Neural progenitor cell (in vitro differentiated cells): ENCODE data around the gene SULT1A1. TPM values are rescaled to one million over a fixed set of nuclear protein-coding genes. Genes with fewer than 3 reads are reported as not detected.

Source experiments
- DNase-seq: peaks from one replicate; pipeline ENCODE4 v3.0.0-alpha.2; 2016; ENCODE audit warnings: low spot score
- H2AFZ ChIP-seq: fragments of 200-600 bp; sonication (generic); replicated peaks from 2 replicates; pipeline ENCODE4 v1.6.1; 2016; ENCODE audit warnings: antibody characterized with exemption
- H3F3A ChIP-seq: fragments of 200-600 bp; sonication (generic); 2 replicates; pipeline ENCODE4 v1.6.1; 2016; ENCODE audit warnings: antibody characterized with exemption, low read depth
- H3K27ac ChIP-seq: fragments of 200-600 bp; sonication (generic); 2 replicates; pipeline ENCODE4 v1.5.1; 2016; ENCODE audit warnings: mild to moderate bottlenecking
- H3K27me3 ChIP-seq: fragments of 200-600 bp; sonication (generic); 2 replicates; pipeline ENCODE4 v1.6.1; 2016; ENCODE audit warnings: mild to moderate bottlenecking, moderate library complexity
- H3K36me3 ChIP-seq: fragments of 200-600 bp; sonication (generic); 2 replicates; pipeline ENCODE4 v1.5.1; 2016
- H3K4me1 ChIP-seq: fragments of 200-600 bp; sonication (generic); 2 replicates; pipeline ENCODE4 v1.6.1; 2016; ENCODE audit warnings: mixed run types
- H3K4me2 ChIP-seq: fragments of 200-600 bp; sonication (generic); 2 replicates; pipeline ENCODE4 v1.6.1; 2016
- H3K4me3 ChIP-seq: fragments of 200-600 bp; sonication (generic); 2 replicates; pipeline ENCODE4 v1.5.1; 2016
- H3K79me2 ChIP-seq: fragments of 200-600 bp; sonication (generic); 2 replicates; pipeline ENCODE4 v1.6.1; 2016; ENCODE audit warnings: low read depth
- H3K9ac ChIP-seq: fragments of 200-600 bp; sonication (generic); 2 replicates; pipeline ENCODE4 v1.6.1; 2016
- H3K9me3 ChIP-seq: fragments of 200-600 bp; sonication (generic); 2 replicates; pipeline ENCODE4 v1.5.1; 2016; ENCODE audit warnings: low read depth
- H4K20me1 ChIP-seq: fragments of 200-600 bp; sonication (generic); 2 replicates; pipeline ENCODE4 v1.6.1; 2016; ENCODE audit warnings: low read depth
- H3K27ac Mint-ChIP-seq: 3 replicates; pipeline ENCODE4 v1.8.0; 2021; ENCODE audit warnings: mixed read lengths
- H3K27me3 Mint-ChIP-seq: 2 replicates; pipeline ENCODE4 v1.8.0; 2022; ENCODE audit warnings: low read depth, mild to moderate bottlenecking, inconsistent platforms, moderate library complexity, mixed read lengths; ENCODE audit not compliant: insufficient read depth
- H3K36me3 Mint-ChIP-seq: 3 replicates; pipeline ENCODE4 v1.8.0; 2021; ENCODE audit warnings: mixed read lengths
- H3K4me1 Mint-ChIP-seq: 3 replicates; pipeline ENCODE4 v1.8.0; 2021; ENCODE audit warnings: mixed read lengths
- H3K4me3 Mint-ChIP-seq: 3 replicates; pipeline ENCODE4 v1.8.0; 2021; ENCODE audit warnings: mild to moderate bottlenecking, moderate library complexity, mixed read lengths
- H3K9me3 Mint-ChIP-seq: 3 replicates; pipeline ENCODE4 v1.8.0; 2020; ENCODE audit warnings: mixed read lengths
- EZH2 ChIP-seq: fragments of 200-600 bp; sonication (generic); IDR thresholded peaks from 2 replicates; pipeline ENCODE4 v1.6.1; 2017; ENCODE audit warnings: antibody characterized with exemption, mild to moderate bottlenecking, moderate library complexity
- EZH2phosphoT487 ChIP-seq: fragments of 200-600 bp; sonication (generic); IDR thresholded peaks from 2 replicates; pipeline ENCODE4 v1.6.1; 2017; ENCODE audit warnings: antibody characterized with exemption
- total RNA-seq: library from RNA; depleted of rRNA; stranded (reverse); fragments of >200 nt; gene quantifications from 2 replicates; pipeline ENCODE4 v1.2.3, GENCODE V29; 2015; ENCODE audit warnings: low replicate concordance
- TF ChIP-seq, protein P1 (sequence below): fragments of 200-600 bp; sonication (generic); IDR thresholded peaks from 2 replicates; pipeline ENCODE4 v1.5.1; 2017; ENCODE audit warnings: antibody characterized with exemption, mild to moderate bottlenecking

SULT1A1 gene
- total RNA-seq, 1 donor from 2014 or later = 4.2 TPM

DNA sequence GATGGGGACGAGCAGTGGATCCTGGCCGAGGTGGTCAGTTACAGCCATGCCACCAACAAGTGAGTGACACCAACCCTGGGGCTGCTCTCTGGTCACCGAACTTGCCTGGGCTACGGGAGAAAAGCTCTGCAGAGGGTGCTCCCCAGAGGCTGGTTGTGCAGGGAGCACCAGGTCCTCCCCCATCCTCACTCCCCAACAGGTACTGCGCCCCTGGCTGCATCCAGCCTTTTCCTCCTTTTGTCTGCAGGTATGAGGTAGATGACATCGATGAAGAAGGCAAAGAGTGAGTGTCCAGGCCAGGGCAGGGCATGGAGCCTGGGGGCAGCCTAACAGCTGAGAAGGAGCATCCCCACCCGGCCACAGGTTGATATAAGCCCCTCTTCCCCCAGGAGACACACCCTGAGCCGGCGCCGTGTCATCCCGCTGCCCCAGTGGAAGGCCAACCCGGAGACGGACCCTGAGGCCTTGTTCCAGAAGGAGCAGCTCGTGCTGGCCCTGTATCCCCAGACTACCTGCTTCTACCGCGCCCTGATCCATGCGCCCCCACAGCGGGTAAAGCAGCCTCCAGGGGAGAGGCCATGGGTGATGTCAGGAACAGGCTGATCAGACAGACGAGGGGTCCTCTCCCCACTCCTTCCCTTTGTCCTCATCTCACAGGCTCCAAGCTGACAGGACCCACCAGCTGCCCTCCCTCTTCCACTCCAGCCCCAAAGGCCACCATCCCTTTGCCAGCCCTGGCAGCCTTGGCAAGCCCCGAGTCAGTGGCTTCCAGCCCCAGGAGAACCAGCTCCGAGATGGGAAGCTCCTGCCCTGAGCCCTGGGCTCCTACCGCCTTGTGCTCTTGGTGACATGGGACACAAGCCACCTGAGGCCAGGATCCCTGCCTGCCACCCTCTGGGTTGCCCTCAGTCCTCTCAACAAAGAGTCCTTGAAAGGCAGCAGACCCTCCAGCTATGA, 19.2 kb downstream of the SULT1A1 start:
- H3K9me3 Mint-ChIP-seq = no peaks in the 10 kb centered on the region
- H2AFZ ChIP-seq = no peak overlapping the region
- no peaks in the 10 kb centered on the region for H3K79me2 ChIP-seq
- TF ChIP-seq EZH2 (no peak), EZH2phosphoT487 (no peak)
- TF ChIP-seq, protein P1, sequence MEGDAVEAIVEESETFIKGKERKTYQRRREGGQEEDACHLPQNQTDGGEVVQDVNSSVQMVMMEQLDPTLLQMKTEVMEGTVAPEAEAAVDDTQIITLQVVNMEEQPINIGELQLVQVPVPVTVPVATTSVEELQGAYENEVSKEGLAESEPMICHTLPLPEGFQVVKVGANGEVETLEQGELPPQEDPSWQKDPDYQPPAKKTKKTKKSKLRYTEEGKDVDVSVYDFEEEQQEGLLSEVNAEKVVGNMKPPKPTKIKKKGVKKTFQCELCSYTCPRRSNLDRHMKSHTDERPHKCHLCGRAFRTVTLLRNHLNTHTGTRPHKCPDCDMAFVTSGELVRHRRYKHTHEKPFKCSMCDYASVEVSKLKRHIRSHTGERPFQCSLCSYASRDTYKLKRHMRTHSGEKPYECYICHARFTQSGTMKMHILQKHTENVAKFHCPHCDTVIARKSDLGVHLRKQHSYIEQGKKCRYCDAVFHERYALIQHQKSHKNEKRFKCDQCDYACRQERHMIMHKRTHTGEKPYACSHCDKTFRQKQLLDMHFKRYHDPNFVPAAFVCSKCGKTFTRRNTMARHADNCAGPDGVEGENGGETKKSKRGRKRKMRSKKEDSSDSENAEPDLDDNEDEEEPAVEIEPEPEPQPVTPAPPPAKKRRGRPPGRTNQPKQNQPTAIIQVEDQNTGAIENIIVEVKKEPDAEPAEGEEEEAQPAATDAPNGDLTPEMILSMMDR = no peak
- DNase-seq = no peak
- peaks cover 10% of the 10 kb centered on the region for H3K36me3 Mint-ChIP-seq
- H4K20me1 ChIP-seq = no peaks in the 10 kb centered on the region
- no peak overlapping the region for H3K4me3 Mint-ChIP-seq
- H3K36me3 ChIP-seq = no peaks in the 10 kb centered on the region
- no peak overlapping the region for H3K9ac ChIP-seq
- H3K27ac Mint-ChIP-seq = no peak overlapping the region
- no peak overlapping the region for H3K4me2 ChIP-seq
- H3K4me1 Mint-ChIP-seq = no peaks in the 10 kb centered on the region
- H3K4me1 ChIP-seq = no peaks in the 10 kb centered on the region
- no peaks in the 10 kb centered on the region for H3F3A ChIP-seq
- H3K9me3 ChIP-seq = no peaks in the 10 kb centered on the region
- H3K27ac ChIP-seq = no peak overlapping the region
- H3K27me3 Mint-ChIP-seq = no peaks in the 10 kb centered on the region
- H3K4me3 ChIP-seq = no peak overlapping the region
- H3K27me3 ChIP-seq = no peaks in the 10 kb centered on the region

DNA sequence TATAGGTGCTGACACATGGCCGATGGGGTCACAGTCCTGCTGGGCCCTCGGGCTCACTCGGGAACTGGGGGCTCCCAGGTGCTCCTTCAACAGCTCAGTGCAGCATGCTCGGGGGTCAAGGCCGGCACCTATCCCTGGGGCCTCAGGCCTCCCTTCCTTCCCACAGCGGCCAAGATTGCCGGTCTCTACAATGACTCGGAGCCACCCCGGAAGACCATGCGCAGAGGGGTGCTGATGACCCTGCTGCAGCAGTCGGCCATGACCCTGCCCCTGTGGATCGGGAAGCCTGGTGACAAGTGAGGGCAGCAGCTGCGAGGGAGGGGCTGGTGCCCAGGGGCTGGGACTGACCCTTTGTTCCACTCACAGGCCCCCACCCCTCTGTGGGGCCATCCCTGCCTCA, 19.9 kb downstream of the SULT1A1 start:
- no peak overlapping the region for H3K9ac ChIP-seq
- TF ChIP-seq EZH2phosphoT487 (no peak), EZH2 (no peak)
- TF ChIP-seq, protein P1 = no peak
- no peaks in the 10 kb centered on the region for H3K4me1 ChIP-seq
- no peak overlapping the region for H3K27ac ChIP-seq
- H3K9me3 Mint-ChIP-seq = no peaks in the 10 kb centered on the region
- no peaks in the 10 kb centered on the region for H3K4me1 Mint-ChIP-seq
- no peak for DNase-seq
- H4K20me1 ChIP-seq = no peaks in the 10 kb centered on the region
- H3K36me3 Mint-ChIP-seq = peaks cover 14% of the 10 kb centered on the region
- no peak overlapping the region for H2AFZ ChIP-seq
- no peaks in the 10 kb centered on the region for H3K27me3 ChIP-seq
- H3K4me3 Mint-ChIP-seq = no peak overlapping the region
- H3K27me3 Mint-ChIP-seq = no peaks in the 10 kb centered on the region
- H3F3A ChIP-seq = no peaks in the 10 kb centered on the region
- no peaks in the 10 kb centered on the region for H3K79me2 ChIP-seq
- H3K4me3 ChIP-seq = no peak overlapping the region
- no peak overlapping the region for H3K4me2 ChIP-seq
- H3K9me3 ChIP-seq = no peaks in the 10 kb centered on the region
- H3K36me3 ChIP-seq = no peaks in the 10 kb centered on the region
- H3K27ac Mint-ChIP-seq = no peak overlapping the region

DNA sequence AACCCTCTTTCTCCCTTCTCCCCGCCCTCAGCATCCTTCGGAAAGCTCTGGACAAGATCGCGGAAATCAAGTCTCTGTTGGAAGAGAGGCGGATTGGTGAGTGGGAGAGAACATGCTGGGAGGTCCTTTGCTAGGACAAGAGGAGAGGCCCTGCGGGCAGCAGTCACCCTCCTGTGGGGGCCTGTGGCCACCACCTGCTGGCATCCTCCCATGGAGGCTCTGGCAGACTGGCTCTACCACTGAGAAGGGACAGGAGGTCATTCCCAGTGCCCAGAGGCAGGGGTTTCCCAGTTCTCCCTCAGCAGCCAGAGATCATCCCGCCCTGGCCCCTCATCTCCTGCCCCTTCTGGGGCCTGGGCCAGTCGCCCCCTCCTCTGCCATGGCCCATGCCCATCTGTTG, 20.8 kb downstream of the SULT1A1 start:
- no peaks in the 10 kb centered on the region for H4K20me1 ChIP-seq
- H3K4me1 Mint-ChIP-seq = no peaks in the 10 kb centered on the region
- no peak overlapping the region for H3K4me3 ChIP-seq

More for the DNA sequence above, 20.8 kb downstream of the SULT1A1 start:
- H3K4me3 Mint-ChIP-seq = no peak overlapping the region
- Histone ChIP-seq H3F3A (no peaks in the 10 kb centered on the region), H3K27ac (no peak overlapping the region), H3K4me2 (no peak overlapping the region), H3K9ac (no peak overlapping the region), H3K79me2 (no peaks in the 10 kb centered on the region), H2AFZ (no peak overlapping the region), H3K9me3 (no peaks in the 10 kb centered on the region), H3K4me1 (no peaks in the 10 kb centered on the region), H3K27me3 (no peaks in the 10 kb centered on the region), H3K36me3 (no peaks in the 10 kb centered on the region)
- TF ChIP-seq, protein P1 = no peak
- no peak for TF ChIP-seq EZH2phosphoT487
- TF ChIP-seq EZH2 = no peak
- H3K36me3 Mint-ChIP-seq = peaks cover 17% of the 10 kb centered on the region
- no peak overlapping the region for H3K27ac Mint-ChIP-seq
- H3K27me3 Mint-ChIP-seq = no peaks in the 10 kb centered on the region
- H3K9me3 Mint-ChIP-seq = no peaks in the 10 kb centered on the region
- no peak for DNase-seq
